SK-N-SH (cell line): Measurements from ENCODE around the gene DENND1A. TPM values are rescaled to one million over a fixed set of nuclear protein-coding genes. Genes with fewer than 3 reads are reported as not detected.

ENCODE experiments used
- CTCF ChIA-PET: fragments of 300-600, 350-600 bp; formaldehyde crosslinking; extraction: SDS; loops from one replicate; lab custom pipeline; 2021; lab: Yijun Ruan, JAX
- POLR2A ChIA-PET: fragments of 350-600 bp; sonication (Branson Sonifier 250); formaldehyde crosslinking; extraction: SDS; loops from one replicate; lab custom pipeline; 2020; ENCODE audit warnings: antibody characterized with exemption, inconsistent platforms; lab: Yijun Ruan, JAX
- DNase-seq: peaks from one replicate; pipeline ENCODE4 v3.0.0; 2012
- H2AFZ ChIP-seq: fragments of 200-600 bp; sonication (generic); 2 replicates; pipeline ENCODE4 v1.8.1; 2016; ENCODE audit warnings: antibody characterized with exemption, mild to moderate bottlenecking, low read depth
- H3F3A ChIP-seq: fragments of 200-600 bp; sonication (generic); replicated peaks from 2 replicates; pipeline ENCODE3; 2016; ENCODE audit warnings: antibody characterized with exemption, mild to moderate bottlenecking; ENCODE audit not compliant: insufficient read depth
- H3K27ac ChIP-seq, 2 experiments: fragments of 200-500 bp in 1 of 2; fragments of 200-600 bp in 1 of 2; sonication (Bioruptor generic) in 1 of 2; sonication (generic), shearing (Covaris generic) in 1 of 2; 2 replicates each; pipeline versions ENCODE4 v1.5.1 to v1.6.1; 2014 to 2016; ENCODE audit warnings: low read depth in 2 of 2, inconsistent platforms in 1 of 2, low read length in 1 of 2, mild to moderate bottlenecking in 1 of 2, mixed read lengths in 1 of 2
- H3K27me3 ChIP-seq: fragments of 200-600 bp; sonication (generic), shearing (Covaris generic); 2 replicates; pipeline ENCODE4 v1.6.1; 2016; ENCODE audit warnings: mixed run types; ENCODE audit not compliant: insufficient read depth
- H3K36me3 ChIP-seq, 2 experiments: fragments of 200-500 bp in 1 of 2; fragments of 200-600 bp in 1 of 2; sonication (Bioruptor generic) in 1 of 2; sonication (generic) in 1 of 2; replicated peaks in 1 of 2; 2 replicates each; pipeline versions ENCODE3 to v1.5.1; 2014 to 2016; ENCODE audit warnings: low read length in 1 of 2, mild to moderate bottlenecking in 1 of 2; ENCODE audit not compliant: insufficient read depth in 2 of 2, control insufficient read depth in 1 of 2
- H3K4me1 ChIP-seq, 2 experiments: fragments of 200-500 bp in 1 of 2; fragments of 200-600 bp in 1 of 2; sonication (Bioruptor generic) in 1 of 2; sonication (generic), shearing (Covaris generic) in 1 of 2; 2 replicates each; pipeline versions ENCODE4 v1.5.1 to v1.6.1; 2014 to 2016; ENCODE audit warnings: low read depth in 1 of 2, low read length in 1 of 2, mixed run types in 1 of 2; ENCODE audit not compliant: insufficient read depth in 2 of 2, control insufficient read depth in 1 of 2
- H3K4me2 ChIP-seq: fragments of 200-600 bp; sonication (generic), shearing (Covaris generic); 2 replicates; pipeline ENCODE4 v1.6.1; 2017; ENCODE audit warnings: mixed run types
- H3K4me3 ChIP-seq, 2 experiments: fragments of 200-500 bp in 1 of 2; fragments of 200-600 bp in 1 of 2; sonication (Bioruptor generic) in 1 of 2; sonication (generic), shearing (Covaris generic) in 1 of 2; 2 replicates each; pipeline versions ENCODE4 v1.5.1 to v1.8.1; 2014 to 2016; ENCODE audit warnings: low read depth in 2 of 2, inconsistent platforms in 1 of 2, low read length in 1 of 2, mild to moderate bottlenecking in 1 of 2, mixed read lengths in 1 of 2, moderate library complexity in 1 of 2
- H3K79me2 ChIP-seq: fragments of 200-600 bp; sonication (generic); 2 replicates; pipeline ENCODE4 v1.8.1; 2017; ENCODE audit warnings: mild to moderate bottlenecking; ENCODE audit not compliant: insufficient read depth
- H3K9ac ChIP-seq: fragments of 200-600 bp; sonication (generic); 2 replicates; pipeline ENCODE4 v1.6.1; 2017; ENCODE audit warnings: mixed run types
- H3K9me2 ChIP-seq: fragments of 200-600 bp; sonication (generic); 2 replicates; pipeline ENCODE4 v1.6.1; 2017; ENCODE audit warnings: mixed run types
- H3K9me3 ChIP-seq: fragments of 200-600 bp; sonication (generic); 2 replicates; pipeline ENCODE4 v1.6.1; 2017; ENCODE audit warnings: mixed run types, mild to moderate bottlenecking, moderate library complexity
- H4K20me1 ChIP-seq: fragments of 200-600 bp; sonication (generic); 2 replicates; pipeline ENCODE4 v1.6.1; 2017; ENCODE audit warnings: mild to moderate bottlenecking, mixed run types; ENCODE audit not compliant: insufficient read depth
- CTCF ChIP-seq: fragments of 200-600 bp; sonication (generic); IDR thresholded peaks from 2 replicates; pipeline ENCODE4 v1.6.1; 2017; ENCODE audit warnings: antibody characterized with exemption, mild to moderate bottlenecking, moderate library complexity
- EZH2phosphoT487 ChIP-seq: fragments of 200-600 bp; sonication (generic); IDR thresholded peaks from 2 replicates; pipeline ENCODE4 v1.6.1; 2017; ENCODE audit warnings: low read depth, mixed run types, mild to moderate bottlenecking, antibody characterized with exemption, moderate library complexity, borderline replicate concordance
- FOSL2 ChIP-seq: IDR thresholded peaks from 2 replicates; pipeline ENCODE4 v1.4.0; 2012; ENCODE audit warnings: low read depth, mild to moderate bottlenecking, moderate library complexity, borderline replicate concordance
- GABPA ChIP-seq: IDR thresholded peaks from 2 replicates; pipeline ENCODE4 v1.4.0; 2012; ENCODE audit warnings: low read depth, mild to moderate bottlenecking
- IRF3 ChIP-seq: fragments of 150-350 bp; IDR thresholded peaks from 2 replicates; pipeline ENCODE4 v1.6.1; 2016; ENCODE audit warnings: mild to moderate bottlenecking, low read depth, low read length
- JUND ChIP-seq: IDR thresholded peaks from 2 replicates; pipeline ENCODE4 v1.4.0; 2012
- MEF2A ChIP-seq: IDR thresholded peaks from 2 replicates; pipeline ENCODE4 v1.4.0; 2012; ENCODE audit warnings: low read depth, borderline replicate concordance
- NRF1 ChIP-seq: IDR thresholded peaks from 2 replicates; pipeline ENCODE4 v1.6.1; 2012; ENCODE audit warnings: low read depth, mild to moderate bottlenecking, low read length
- PBX3 ChIP-seq: IDR thresholded peaks from 2 replicates; pipeline ENCODE4; 2012
- RCOR1 ChIP-seq: fragments of 150-350 bp; IDR thresholded peaks from 2 replicates; pipeline ENCODE4 v1.6.1; 2017; ENCODE audit warnings: antibody characterized with exemption, low read length
- REST ChIP-seq: IDR thresholded peaks from 2 replicates; pipeline ENCODE4 v1.6.1; 2012; ENCODE audit warnings: mild to moderate bottlenecking, low read depth, low read length, moderate library complexity
- RXRA ChIP-seq: IDR thresholded peaks from 2 replicates; pipeline ENCODE4 v1.4.0; 2012; ENCODE audit warnings: low read depth, mild to moderate bottlenecking, borderline replicate concordance
- SMC3 ChIP-seq: IDR thresholded peaks from 2 replicates; pipeline ENCODE4 v1.6.1; 2012; ENCODE audit warnings: low read depth, low read length, improper control_type of control experiment
- TEAD4 ChIP-seq: IDR thresholded peaks from 2 replicates; pipeline ENCODE4 v1.4.0; 2012; ENCODE audit warnings: mild to moderate bottlenecking, borderline replicate concordance; ENCODE audit not compliant: insufficient read depth
- USF1 ChIP-seq: IDR thresholded peaks from 2 replicates; pipeline ENCODE4 v1.4.0; 2012; ENCODE audit warnings: low read depth, borderline replicate concordance
- WGBS: methylation state at CpG from one replicate; pipeline ENCODE4 v1.1.6; 2017; ENCODE audit warnings: low lambda C conversion rate; 5-methylcytosine and 5-hydroxymethylcytosine counted together
- polyA plus RNA-seq, 3 experiments: library from polyadenylated mRNA; depleted of rRNA; stranded (reverse); fragments of >200 nt; gene quantifications; 2 replicates each; pipeline ENCODE4 v1.2.3, GENCODE V29; 2012

DENND1A gene
- polyA plus RNA-seq, 1 of the 3 experiments (the other 2 are of a cell fraction), result 25.4 TPM

- 83% methylated on average over 2 of the region's 2 CpGs for WGBS
- Histone ChIP-seq H3K9ac (no peak overlapping the region), H3K9me2 (no peaks in the 10 kb centered on the region), H3K27me3 (no peaks in the 10 kb centered on the region), H3K27ac (no peak overlapping the region), H3K36me3 (peaks cover 0 to 24% of the 10 kb centered on the region in 2 experiments), H2AFZ (no peak overlapping the region), H3K4me2 (no peak overlapping the region), H4K20me1 (no peaks in the 10 kb centered on the region), H3K79me2 (no peaks in the 10 kb centered on the region), H3K4me3 (no peak overlapping the region), H3K9me3 (no peaks in the 10 kb centered on the region), H3F3A (no peaks in the 10 kb centered on the region), H3K4me1 (no peaks in the 10 kb centered on the region)
- TF ChIP-seq FOSL2, result no peak
- TF ChIP-seq CTCF, result no peak
- no peak for TF ChIP-seq JUND
- TF ChIP-seq RXRA, result no peak
- no peak for TF ChIP-seq SMC3
- no peak for TF ChIP-seq REST
- no peak for TF ChIP-seq MEF2A
- TF ChIP-seq EZH2phosphoT487, result no peak
- TF ChIP-seq TEAD4, result no peak
- TF ChIP-seq NRF1, result no peak
- TF ChIP-seq PBX3, result no peak
- TF ChIP-seq GABPA, result no peak
- TF ChIP-seq RCOR1, result no peak
- TF ChIP-seq USF1, result no peak
- TF ChIP-seq IRF3, result no peak
- ChIA-PET CTCF (interaction anchor here (0.5 to 2.3 kb wide), 5 partner anchors 9 to 206 kb away, joined by 3 to 5 read pairs (median 3); no protein-coding TSS in a partner anchor), POLR2A (no interaction called here)
- no peak for DNase-seq
Measured at GRCh38 chr9:123435471-123435870, 494.5 kb downstream of the DENND1A start.
